Measurements from ENCODE around the gene C4orf51.

DNA sequence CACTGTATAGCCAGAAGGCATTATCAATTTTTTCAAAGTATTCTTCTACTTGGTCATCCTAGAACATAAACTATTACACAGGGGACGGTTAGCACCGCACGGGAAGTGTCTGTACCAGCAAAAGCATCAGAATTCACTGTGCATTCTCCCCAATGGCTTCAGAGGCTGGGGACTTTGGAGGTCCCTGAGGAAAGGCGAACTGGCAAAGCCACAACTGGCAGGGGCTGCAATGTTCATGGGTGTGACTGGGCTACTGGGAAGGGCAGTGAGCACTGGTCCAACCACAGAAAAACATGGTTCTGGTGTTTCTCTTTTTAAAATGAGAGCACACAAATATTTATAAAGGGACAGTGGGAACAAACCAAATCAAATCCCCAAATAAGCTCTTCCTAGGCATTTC lies 83.5 kb downstream of the C4orf51 start:
- TF ChIP-seq EZH2 (IDR thresholded peaks at IDR 0.05; ENCODE audit: low read depth, low read length, severe bottlenecking): no peak
- no peak for TF ChIP-seq CBX5 (IDR thresholded peaks at IDR 0.05; ENCODE audit: low read depth, low read length)
- no peak for TF ChIP-seq SIRT6 (IDR thresholded peaks at IDR 0.05; ENCODE audit: low read length)
- no peak for TF ChIP-seq TAF1 (IDR thresholded peaks at IDR 0.05; ENCODE audit: low read depth, low read length)
- no peak for TF ChIP-seq BRCA1 (IDR thresholded peaks at IDR 0.05; ENCODE audit: low read depth, low read length)
- no peak for TF ChIP-seq SIX5 (IDR thresholded peaks at IDR 0.05; ENCODE audit: low read depth, low read length)
- no peak for TF ChIP-seq KDM1A (IDR thresholded peaks at IDR 0.05; ENCODE audit: borderline replicate concordance, low read length)
- no peak for TF ChIP-seq GABPA (IDR thresholded peaks at IDR 0.05; ENCODE audit: borderline replicate concordance, insufficient read depth, low read length)
- TF ChIP-seq, protein P1, sequence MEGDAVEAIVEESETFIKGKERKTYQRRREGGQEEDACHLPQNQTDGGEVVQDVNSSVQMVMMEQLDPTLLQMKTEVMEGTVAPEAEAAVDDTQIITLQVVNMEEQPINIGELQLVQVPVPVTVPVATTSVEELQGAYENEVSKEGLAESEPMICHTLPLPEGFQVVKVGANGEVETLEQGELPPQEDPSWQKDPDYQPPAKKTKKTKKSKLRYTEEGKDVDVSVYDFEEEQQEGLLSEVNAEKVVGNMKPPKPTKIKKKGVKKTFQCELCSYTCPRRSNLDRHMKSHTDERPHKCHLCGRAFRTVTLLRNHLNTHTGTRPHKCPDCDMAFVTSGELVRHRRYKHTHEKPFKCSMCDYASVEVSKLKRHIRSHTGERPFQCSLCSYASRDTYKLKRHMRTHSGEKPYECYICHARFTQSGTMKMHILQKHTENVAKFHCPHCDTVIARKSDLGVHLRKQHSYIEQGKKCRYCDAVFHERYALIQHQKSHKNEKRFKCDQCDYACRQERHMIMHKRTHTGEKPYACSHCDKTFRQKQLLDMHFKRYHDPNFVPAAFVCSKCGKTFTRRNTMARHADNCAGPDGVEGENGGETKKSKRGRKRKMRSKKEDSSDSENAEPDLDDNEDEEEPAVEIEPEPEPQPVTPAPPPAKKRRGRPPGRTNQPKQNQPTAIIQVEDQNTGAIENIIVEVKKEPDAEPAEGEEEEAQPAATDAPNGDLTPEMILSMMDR (IDR thresholded peaks at IDR 0.05; ENCODE audit: control extremely low read depth in 1 of 3, insufficient read depth in 1 of 3, low read depth in 1 of 3, low read length in 3 of 3): no peak

All from H1 (cell line).